WI38 (cell line): Measurements from ENCODE around the gene OR2AE1.

Experiments used
- H3K4me3 ChIP-seq: 2 replicates; pipeline ENCODE4 v1.5.1; 2011; ENCODE audit warnings: low read depth, mild to moderate bottlenecking, control low read depth, low read length
- TF ChIP-seq, protein P1 (sequence below): IDR thresholded peaks from 2 replicates; pipeline ENCODE4 v1.5.1; 2012; ENCODE audit warnings: low read depth, mild to moderate bottlenecking, control low read depth, low read length

Gene OR2AE1

DNA sequence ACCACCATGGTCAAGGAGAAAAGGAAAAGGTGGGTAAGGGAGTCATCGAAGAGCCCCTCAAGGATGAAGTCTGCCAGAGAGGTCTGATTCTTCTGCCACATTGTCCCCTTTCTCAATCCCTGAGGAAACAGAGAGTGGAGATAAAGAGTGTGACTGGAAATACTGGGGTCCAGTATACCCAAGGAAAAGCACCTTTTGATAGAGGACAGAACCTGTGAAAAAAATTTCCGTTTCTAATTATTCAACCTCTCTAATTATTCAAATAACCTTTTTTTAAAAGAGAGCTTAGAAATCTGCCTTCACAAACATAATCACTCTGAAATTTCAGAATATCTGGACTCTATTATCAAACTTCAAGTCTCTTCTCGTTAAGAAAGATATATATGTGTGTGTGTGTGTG lies at the start of gene OR2AE1:
OR2AE1 (minus strand) TSS at position 101 of the 400 bp plus-strand sequence; CDS start at position 101, 0 bp downstream.
- TF ChIP-seq, protein P1, sequence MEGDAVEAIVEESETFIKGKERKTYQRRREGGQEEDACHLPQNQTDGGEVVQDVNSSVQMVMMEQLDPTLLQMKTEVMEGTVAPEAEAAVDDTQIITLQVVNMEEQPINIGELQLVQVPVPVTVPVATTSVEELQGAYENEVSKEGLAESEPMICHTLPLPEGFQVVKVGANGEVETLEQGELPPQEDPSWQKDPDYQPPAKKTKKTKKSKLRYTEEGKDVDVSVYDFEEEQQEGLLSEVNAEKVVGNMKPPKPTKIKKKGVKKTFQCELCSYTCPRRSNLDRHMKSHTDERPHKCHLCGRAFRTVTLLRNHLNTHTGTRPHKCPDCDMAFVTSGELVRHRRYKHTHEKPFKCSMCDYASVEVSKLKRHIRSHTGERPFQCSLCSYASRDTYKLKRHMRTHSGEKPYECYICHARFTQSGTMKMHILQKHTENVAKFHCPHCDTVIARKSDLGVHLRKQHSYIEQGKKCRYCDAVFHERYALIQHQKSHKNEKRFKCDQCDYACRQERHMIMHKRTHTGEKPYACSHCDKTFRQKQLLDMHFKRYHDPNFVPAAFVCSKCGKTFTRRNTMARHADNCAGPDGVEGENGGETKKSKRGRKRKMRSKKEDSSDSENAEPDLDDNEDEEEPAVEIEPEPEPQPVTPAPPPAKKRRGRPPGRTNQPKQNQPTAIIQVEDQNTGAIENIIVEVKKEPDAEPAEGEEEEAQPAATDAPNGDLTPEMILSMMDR, result no peak

DNA sequence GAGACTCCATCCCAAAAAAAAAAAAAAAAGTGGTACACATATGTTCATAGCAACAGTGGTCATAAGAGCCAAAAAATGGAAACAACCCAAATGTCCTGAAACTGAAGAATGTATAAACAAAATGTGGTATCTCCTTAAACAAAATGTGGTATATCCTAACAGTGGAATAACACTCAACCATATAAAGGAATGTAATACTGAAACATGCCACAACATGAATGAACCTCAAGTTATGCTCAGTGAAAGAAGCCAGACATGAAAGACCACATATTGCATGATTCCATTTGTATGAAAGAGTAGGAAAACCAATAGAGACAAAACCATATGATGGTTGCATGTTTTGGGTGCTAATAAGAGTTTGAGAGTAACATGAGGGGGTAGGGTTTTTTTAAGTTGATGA lies 49.5 kb upstream of the OR2AE1 start:
- TF ChIP-seq, protein P1, result no peak
- H3K4me3 ChIP-seq, result no peak overlapping the region

More for the DNA sequence above, at the start of gene OR2AE1:
- H3K4me3 ChIP-seq, result no peak within 1 kb of the TSS

DNA sequence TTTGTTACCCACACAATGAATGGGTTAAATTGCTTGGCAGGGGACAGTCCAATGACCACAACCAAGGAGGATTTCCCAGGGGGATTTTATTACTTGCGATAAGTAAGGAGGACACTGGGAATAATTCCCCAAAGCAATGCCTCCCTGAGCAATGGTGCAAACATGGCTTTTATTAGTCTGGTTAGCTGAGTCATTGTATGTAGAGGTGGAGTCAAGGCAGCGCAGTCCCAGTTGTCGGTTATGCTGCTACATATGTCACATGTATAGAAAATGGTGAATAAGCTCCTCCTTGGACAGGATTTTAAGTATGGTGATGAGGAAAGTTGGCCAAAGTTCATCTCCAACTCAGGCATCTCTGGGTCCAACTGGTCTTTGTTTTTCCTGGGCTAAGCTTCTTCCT lies 46.4 kb upstream of the OR2AE1 start:
- H3K4me3 ChIP-seq, result no peak overlapping the region
- TF ChIP-seq, protein P1, result no peak

DNA sequence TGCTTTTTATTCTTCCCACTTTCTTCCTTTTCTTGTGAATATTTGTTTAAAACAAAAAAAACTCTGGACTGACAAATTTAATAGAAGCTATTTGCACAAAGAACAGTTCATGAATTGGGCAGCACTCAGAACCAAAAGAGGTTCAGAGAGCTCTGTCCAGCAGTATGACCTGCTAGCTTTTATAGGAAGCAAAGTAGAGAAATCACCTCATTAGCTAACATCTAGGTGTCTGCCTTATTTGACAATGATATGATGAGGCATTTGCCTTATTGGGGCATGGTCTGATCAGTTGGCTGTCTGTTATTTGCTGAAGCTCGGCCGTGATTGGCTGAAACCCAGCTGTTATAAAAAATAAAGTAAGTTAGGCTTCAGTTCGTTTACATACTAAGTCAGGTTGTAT lies 43.3 kb upstream of the OR2AE1 start:
- peak overlapping the region; percentile 90 for H3K4me3 ChIP-seq
- TF ChIP-seq, protein P1, result no peak

DNA sequence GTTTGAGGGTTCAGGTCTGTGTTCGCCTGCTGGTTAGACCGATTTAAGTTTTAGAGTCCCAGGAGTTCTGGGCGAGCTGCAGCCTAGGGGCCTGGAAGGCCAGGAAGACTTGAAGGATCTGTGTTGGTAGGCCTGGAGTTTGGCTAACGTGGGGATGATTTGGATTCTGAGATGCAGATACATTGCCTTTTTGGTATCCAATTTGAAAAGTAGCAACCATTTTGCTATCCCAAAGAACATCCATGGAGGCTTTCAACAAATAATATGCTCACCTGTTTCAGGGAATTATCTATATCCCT lies 42.9 kb upstream of the OR2AE1 start:
- TF ChIP-seq, protein P1, result no peak
- H3K4me3 ChIP-seq, result peak overlapping the region; percentile 90

DNA sequence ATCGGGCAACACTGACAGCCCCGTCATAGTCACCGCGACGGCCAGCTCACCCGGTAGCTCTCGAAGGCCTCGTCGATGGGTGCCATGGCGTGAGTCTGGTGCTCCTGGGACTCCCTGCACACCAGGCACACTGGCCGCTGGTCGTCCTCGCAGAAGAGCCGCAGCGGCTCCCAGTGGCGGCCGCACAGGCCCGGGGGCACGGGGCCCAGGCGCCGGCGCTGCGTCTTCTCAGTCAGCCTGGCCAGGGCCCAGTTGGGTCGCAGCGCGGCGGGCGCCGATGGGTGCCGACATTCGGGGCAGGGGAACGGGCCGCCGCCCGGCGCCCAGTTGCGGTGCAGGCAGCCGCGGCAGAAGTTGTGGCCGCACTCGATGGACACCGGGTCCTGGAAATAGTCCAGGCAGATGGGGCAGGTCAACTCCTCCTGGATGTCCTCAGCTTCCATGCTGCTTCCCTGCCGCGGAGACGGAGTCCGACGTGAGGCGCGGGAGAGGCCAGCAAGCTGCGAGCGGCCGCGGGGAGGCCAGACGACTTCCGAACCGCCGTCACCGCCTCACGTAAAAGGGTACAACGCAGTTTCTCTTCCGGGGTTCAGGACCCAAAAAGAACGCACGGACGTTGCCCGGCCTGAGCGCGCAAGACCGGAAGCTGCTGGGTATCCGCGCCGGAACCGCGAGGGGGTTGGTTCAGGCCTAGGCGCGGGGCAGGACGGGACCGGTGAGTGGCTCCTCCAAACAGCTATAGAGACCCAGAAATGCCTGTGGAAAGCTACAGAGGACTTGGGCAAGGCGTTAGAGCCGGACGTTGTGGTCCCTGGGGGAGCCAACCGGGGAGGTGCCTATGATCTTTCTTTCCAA lies 42.4 kb upstream of the OR2AE1 start, which contains the start of gene TRIM4:
TRIM4 (minus strand) TSS at position 572 of the 855 bp plus-strand sequence; CDS start at position 443, 129 bp downstream.
- H3K4me3 ChIP-seq, result peak within 1 kb of the TSS; percentile 90
- TF ChIP-seq, protein P1, result peak; percentile 5; the same call in 1 of the 2 replicates

- H3K4me3 ChIP-seq, result no peak overlapping the region
- TF ChIP-seq, protein P1, result no peak
Observed at GRCh38 chr7:99910976-99911375, 34.1 kb upstream of the OR2AE1 start.
